WTC11 (cell line): ENCODE data around the gene HOXC5. TPM values are rescaled to one million over a fixed set of nuclear protein-coding genes. Genes with fewer than 3 reads are reported as not detected.

Experiments
- ATAC-seq: fragments of 200-7000 bp; cut with Tn5 transposase; 2 replicates; pipeline ENCODE4 v1.10.0; 2021; ENCODE audit warnings: mild to moderate bottlenecking, moderate library complexity
- CTCF ChIA-PET: fragments of 300-600 bp; sonication (Branson Sonifier 250); formaldehyde crosslinking; loops from one replicate; lab custom pipeline; 2021; ENCODE audit warnings: antibody characterized with exemption; lab: Charles Lee
- POLR2A ChIA-PET: fragments of 350-600 bp; sonication (Branson Sonifier 250); formaldehyde crosslinking; loops from one replicate; lab custom pipeline; 2021; ENCODE audit warnings: antibody characterized with exemption; lab: Charles Lee
- DNase-seq: peaks from one replicate; pipeline ENCODE4 v3.0.0; 2021; ENCODE audit warnings: low spot score
- H3K27ac Mint-ChIP-seq: 2 replicates; pipeline ENCODE4 v1.8.0; 2021; ENCODE audit warnings: mixed read lengths
- H3K27me3 Mint-ChIP-seq: 2 replicates; pipeline ENCODE4 v1.8.0; 2021; ENCODE audit warnings: low read depth, mild to moderate bottlenecking, moderate library complexity, mixed read lengths
- H3K36me3 Mint-ChIP-seq: 2 replicates; pipeline ENCODE4 v1.8.0; 2021; ENCODE audit warnings: mixed read lengths
- H3K4me1 Mint-ChIP-seq: 2 replicates; pipeline ENCODE4 v1.8.0; 2022; ENCODE audit warnings: mixed read lengths
- H3K4me3 Mint-ChIP-seq: 2 replicates; pipeline ENCODE4 v1.8.0; 2021; ENCODE audit warnings: mild to moderate bottlenecking, moderate library complexity, mixed read lengths
- H3K9me3 Mint-ChIP-seq: 2 replicates; pipeline ENCODE4 v1.8.0; 2021; ENCODE audit warnings: mixed read lengths
- CBFB ChIP-seq: sonication (generic); formaldehyde crosslinking; IDR thresholded peaks from 2 replicates; pipeline ENCODE4 v1.8.1; 2022; ENCODE audit warnings: mild to moderate bottlenecking, low read depth, missing genetic modification reagents
- ELF4 ChIP-seq: sonication (generic); formaldehyde crosslinking; IDR thresholded peaks from 2 replicates; pipeline ENCODE4 v1.8.1; 2022; ENCODE audit warnings: low read depth, mild to moderate bottlenecking, moderate library complexity, missing genetic modification reagents
- FOXJ3 ChIP-seq: sonication (generic); formaldehyde crosslinking; IDR thresholded peaks from 2 replicates; pipeline ENCODE4 v1.9.0; 2021; ENCODE audit warnings: missing genetic modification reagents, mild to moderate bottlenecking, borderline replicate concordance
- FOXK1 ChIP-seq: sonication (generic); formaldehyde crosslinking; IDR thresholded peaks from 2 replicates; pipeline ENCODE4 v1.8.0; 2022; ENCODE audit warnings: mild to moderate bottlenecking, moderate library complexity, missing genetic modification reagents
- FOXP1 ChIP-seq: sonication (generic); formaldehyde crosslinking; IDR thresholded peaks from 2 replicates; pipeline ENCODE4 v1.8.0; 2022; ENCODE audit warnings: missing genetic modification reagents, mild to moderate bottlenecking, moderate library complexity, borderline replicate concordance
- GRHL2 ChIP-seq: fragments of 250-450 bp; sonication (Bioruptor Pico); IDR thresholded peaks from 2 replicates; pipeline ENCODE4 v1.8.0; 2022; ENCODE audit warnings: mild to moderate bottlenecking, moderate library complexity; ENCODE audit not compliant: insufficient replicate concordance, severe bottlenecking
- HMGA2 ChIP-seq: fragments of 250-450 bp; sonication (Bioruptor Pico); IDR thresholded peaks from 2 replicates; pipeline ENCODE4 v1.4.0; 2021; ENCODE audit warnings: mild to moderate bottlenecking, moderate library complexity
- HMGXB4 ChIP-seq: sonication (generic); formaldehyde crosslinking; IDR thresholded peaks from 2 replicates; pipeline ENCODE4 v1.8.1; 2023; ENCODE audit warnings: mild to moderate bottlenecking, moderate library complexity, missing genetic modification reagents
- IRF1 ChIP-seq: sonication (generic); formaldehyde crosslinking; IDR thresholded peaks from 2 replicates; pipeline ENCODE4 v1.8.0; 2023; ENCODE audit warnings: missing genetic modification reagents
- MYBL2 ChIP-seq: sonication (generic); formaldehyde crosslinking; IDR thresholded peaks from 2 replicates; pipeline ENCODE4 v1.8.1; 2023; ENCODE audit warnings: mild to moderate bottlenecking, moderate library complexity, missing genetic modification reagents
- NFYB ChIP-seq: sonication (generic); formaldehyde crosslinking; conservative IDR thresholded peaks from 2 replicates; pipeline ENCODE4 v1.8.0; 2022; ENCODE audit warnings: low read depth, missing genetic modification reagents
- NR1H2 ChIP-seq: sonication (generic); formaldehyde crosslinking; IDR thresholded peaks from 2 replicates; pipeline ENCODE4 v1.9.0; 2021; ENCODE audit warnings: mild to moderate bottlenecking, moderate library complexity, missing genetic modification reagents
- NR3C1 ChIP-seq: sonication (generic); formaldehyde crosslinking; conservative IDR thresholded peaks from 2 replicates; pipeline ENCODE4 v1.8.1; 2023; ENCODE audit warnings: low read depth, mild to moderate bottlenecking, missing genetic modification reagents
- PRDM15 ChIP-seq: sonication (generic); formaldehyde crosslinking; IDR thresholded peaks from 2 replicates; pipeline ENCODE4 v1.8.0; 2022; ENCODE audit warnings: missing genetic modification reagents
- TCF7 ChIP-seq: sonication (generic); formaldehyde crosslinking; IDR thresholded peaks from 2 replicates; pipeline ENCODE4 v1.8.0; 2022; ENCODE audit warnings: mild to moderate bottlenecking, low read depth, missing genetic modification reagents, moderate library complexity
- ZNF232 ChIP-seq: sonication (generic); formaldehyde crosslinking; IDR thresholded peaks from 2 replicates; pipeline ENCODE4 v1.8.0; 2022; ENCODE audit warnings: mild to moderate bottlenecking, missing genetic modification reagents
- ZNF423 ChIP-seq: fragments of 250-450 bp; sonication (Bioruptor Pico); IDR thresholded peaks from 2 replicates; pipeline ENCODE4 v2.1.2; 2022; ENCODE audit warnings: mild to moderate bottlenecking, moderate library complexity
- total RNA-seq: library from RNA; stranded (reverse); gene quantifications from 3 replicates; pipeline ENCODE4 v1.2.3, GENCODE V29; 2021
- TF ChIP-seq, protein P1 (sequence below): sonication (generic); formaldehyde crosslinking; IDR thresholded peaks from 2 replicates; pipeline ENCODE4 v1.8.0; 2022; ENCODE audit warnings: mild to moderate bottlenecking, missing genetic modification reagents
- TF ChIP-seq, protein P2 (sequence below): sonication (generic); formaldehyde crosslinking; IDR thresholded peaks from 2 replicates; pipeline ENCODE4 v1.8.0; 2022; ENCODE audit warnings: mild to moderate bottlenecking, missing genetic modification reagents
- TF ChIP-seq, protein P3 (sequence below): sonication (generic); formaldehyde crosslinking; IDR thresholded peaks from 2 replicates; pipeline ENCODE4 v1.8.1; 2023; ENCODE audit warnings: mild to moderate bottlenecking, missing genetic modification reagents, moderate library complexity
- TF ChIP-seq, protein P4 (sequence below): fragments of 250-450 bp; sonication (Bioruptor Pico); IDR thresholded peaks from 2 replicates; pipeline ENCODE4 v1.9.0; 2021; ENCODE audit warnings: moderate library complexity, mild to moderate bottlenecking, inconsistent platforms, borderline replicate concordance

HOXC5 gene
- total RNA-seq, 1 experiment from 2014 or later = not detected

GRCh38 chr12:54028314-54029201 lies 4.3 kb upstream of the HOXC5 start, which contains the start of gene HOXC6:
Gene HOXC6 (plus strand): TSS chr12:54028440. CDS start chr12:54028522, 82 bp downstream.
- ChIA-PET POLR2A (interaction anchor here (1.3 kb wide), 1 partner anchor 20 kb away, joined by 3 read pairs; the partner anchor contains the start of gene HOXC8), CTCF (interaction anchor here (0.7 to 8.1 kb wide), 9 partner anchors 20 to 186 kb away, joined by 3 to 149 read pairs (median 5); partner anchors contain the start of genes HOXC10 and HOXC8)
- ATAC-seq (no peak), DNase-seq (no peak)
- Mint-ChIP-seq H3K4me1 (peaks cover 37% of the 10 kb centered on the region), H3K36me3 (no peaks in the 10 kb centered on the region), H3K27ac (no peak within 1 kb of the TSS), H3K9me3 (no peaks in the 10 kb centered on the region), H3K4me3 (peak within 1 kb of the TSS; percentile 29; the same call in 1 of the 2 replicates), H3K27me3 (peaks cover 100% of the 10 kb centered on the region)
- no peak for TF ChIP-seq ZNF423 (CRISPR knock-in tag)
- TF ChIP-seq TCF7 (CRISPR knock-in tag) = no peak
- TF ChIP-seq, protein P1, sequence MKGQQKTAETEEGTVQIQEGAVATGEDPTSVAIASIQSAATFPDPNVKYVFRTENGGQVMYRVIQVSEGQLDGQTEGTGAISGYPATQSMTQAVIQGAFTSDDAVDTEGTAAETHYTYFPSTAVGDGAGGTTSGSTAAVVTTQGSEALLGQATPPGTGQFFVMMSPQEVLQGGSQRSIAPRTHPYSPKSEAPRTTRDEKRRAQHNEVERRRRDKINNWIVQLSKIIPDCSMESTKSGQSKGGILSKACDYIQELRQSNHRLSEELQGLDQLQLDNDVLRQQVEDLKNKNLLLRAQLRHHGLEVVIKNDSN (CRISPR knock-in tag) = peak; percentile 67
- TF ChIP-seq, protein P2, sequence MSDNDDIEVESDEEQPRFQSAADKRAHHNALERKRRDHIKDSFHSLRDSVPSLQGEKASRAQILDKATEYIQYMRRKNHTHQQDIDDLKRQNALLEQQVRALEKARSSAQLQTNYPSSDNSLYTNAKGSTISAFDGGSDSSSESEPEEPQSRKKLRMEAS (CRISPR knock-in tag) = no peak
- TF ChIP-seq, protein P3, sequence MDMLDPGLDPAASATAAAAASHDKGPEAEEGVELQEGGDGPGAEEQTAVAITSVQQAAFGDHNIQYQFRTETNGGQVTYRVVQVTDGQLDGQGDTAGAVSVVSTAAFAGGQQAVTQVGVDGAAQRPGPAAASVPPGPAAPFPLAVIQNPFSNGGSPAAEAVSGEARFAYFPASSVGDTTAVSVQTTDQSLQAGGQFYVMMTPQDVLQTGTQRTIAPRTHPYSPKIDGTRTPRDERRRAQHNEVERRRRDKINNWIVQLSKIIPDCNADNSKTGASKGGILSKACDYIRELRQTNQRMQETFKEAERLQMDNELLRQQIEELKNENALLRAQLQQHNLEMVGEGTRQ = peak; percentile 65; the same call in 1 of the 2 replicates
- TF ChIP-seq MYBL2 (CRISPR knock-in tag) = no peak

- Mint-ChIP-seq H3K36me3 (no peaks in the 10 kb centered on the region), H3K4me1 (peaks cover 38% of the 10 kb centered on the region), H3K27me3 (peaks cover 99% of the 10 kb centered on the region), H3K9me3 (no peaks in the 10 kb centered on the region), H3K27ac (no peak overlapping the region), H3K4me3 (peak overlapping the region; percentile 57)
- ATAC-seq (no peak), DNase-seq (no peak)
- CTCF ChIA-PET = interaction anchor here (1.2 to 8.1 kb wide), 6 partner anchors 45 to 185 kb away, joined by 3 to 149 read pairs (median 44); partner anchors contain the start of gene HOXC10
- no peak for TF ChIP-seq NR3C1 (CRISPR knock-in tag)
- no peak for TF ChIP-seq PRDM15 (CRISPR knock-in tag)
- no peak for TF ChIP-seq HMGA2
- TF ChIP-seq FOXK1 (CRISPR knock-in tag) = no peak
- no peak for TF ChIP-seq ZNF232 (CRISPR knock-in tag)
- TF ChIP-seq NR1H2 = no peak
- TF ChIP-seq CBFB = no peak
- TF ChIP-seq, protein P4, sequence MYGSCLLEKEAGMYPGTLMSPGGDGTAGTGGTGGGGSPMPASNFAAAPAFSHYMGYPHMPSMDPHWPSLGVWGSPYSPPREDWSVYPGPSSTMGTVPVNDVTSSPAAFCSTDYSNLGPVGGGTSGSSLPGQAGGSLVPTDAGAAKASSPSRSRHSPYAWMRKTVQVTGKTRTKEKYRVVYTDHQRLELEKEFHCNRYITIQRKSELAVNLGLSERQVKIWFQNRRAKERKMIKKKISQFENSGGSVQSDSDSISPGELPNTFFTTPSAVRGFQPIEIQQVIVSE (CRISPR knock-in tag) = no peak
- no peak for TF ChIP-seq IRF1 (CRISPR knock-in tag)
- no peak for TF ChIP-seq ELF4
- no peak for TF ChIP-seq HMGXB4 (CRISPR knock-in tag)
- no peak for TF ChIP-seq TCF7 (CRISPR knock-in tag)
- no peak for TF ChIP-seq NFYB
- TF ChIP-seq FOXP1 (CRISPR knock-in tag) = no peak
- no peak for TF ChIP-seq FOXJ3 (CRISPR knock-in tag)
- TF ChIP-seq GRHL2 (CRISPR knock-in tag) = no peak
- POLR2A ChIA-PET = no interaction called here
Observed at GRCh38 chr12:54029529-54030441, 3.1 kb upstream of the HOXC5 start.
